CD8-positive, alpha-beta memory T cell (primary cell): Measurements from ENCODE around the gene TFDP1. TPM values are rescaled to one million over a fixed set of nuclear protein-coding genes. Genes with fewer than 3 reads are reported as not detected.

Experiments
- CTCF ChIA-PET: fragments of 350-600 bp; sonication (Branson Sonifier 250); formaldehyde crosslinking; loops from one replicate; lab custom pipeline; 2021; ENCODE audit warnings: antibody characterized with exemption; lab: Charles Lee
- POLR2A ChIA-PET: fragments of 350-600 bp; sonication (Branson Sonifier 250); formaldehyde crosslinking; loops from one replicate; lab custom pipeline; 2021; ENCODE audit warnings: antibody characterized with exemption; lab: Charles Lee
- DNase-seq, 5 donors: peaks; one replicate each; pipeline versions ENCODE4 v3.0.0 to v3.0.0-alpha.2; 2020 to 2022; ENCODE audit warnings: mixed read lengths in 1 of 5
- H3K27ac ChIP-seq: one replicate; pipeline ENCODE4 v1.7.0; 2013; ENCODE audit warnings: low read depth, mild to moderate bottlenecking, low read length, moderate library complexity
- H3K27me3 ChIP-seq: 2 replicates; pipeline ENCODE4 v1.7.0; 2013; ENCODE audit warnings: low read length, mild to moderate bottlenecking; ENCODE audit not compliant: insufficient read depth, poor library complexity, severe bottlenecking
- H3K36me3 ChIP-seq: 2 replicates; pipeline ENCODE4 v1.7.0; 2013; ENCODE audit warnings: mild to moderate bottlenecking, low read length, moderate library complexity; ENCODE audit not compliant: insufficient read depth
- H3K4me1 ChIP-seq: 2 replicates; pipeline ENCODE4 v1.7.0; 2013; ENCODE audit warnings: mild to moderate bottlenecking, low read length, moderate library complexity; ENCODE audit not compliant: insufficient read depth
- H3K4me3 ChIP-seq: 2 replicates; pipeline ENCODE4 v1.7.0; 2013; ENCODE audit warnings: mild to moderate bottlenecking, low read length
- H3K9me3 ChIP-seq: 2 replicates; pipeline ENCODE4 v1.7.0; 2013; ENCODE audit warnings: mild to moderate bottlenecking, low read length
- H3K27ac Mint-ChIP-seq, 8 donors: one replicate each; pipeline ENCODE4 v1.8.0; 2020 to 2021; ENCODE audit warnings: mixed read lengths in 8 of 8, mild to moderate bottlenecking in 6 of 8, inconsistent platforms in 3 of 8, moderate library complexity in 3 of 8
- H3K27me3 Mint-ChIP-seq, 2 donors: one replicate each; pipeline ENCODE4 v1.8.0; 2020 to 2021; ENCODE audit warnings: mixed read lengths in 2 of 2, mild to moderate bottlenecking in 1 of 2, moderate library complexity in 1 of 2
- H3K36me3 Mint-ChIP-seq, 3 donors: one replicate each; pipeline ENCODE4 v1.8.0; 2020 to 2021; ENCODE audit warnings: mixed read lengths in 3 of 3, inconsistent platforms in 1 of 3, mild to moderate bottlenecking in 1 of 3
- H3K4me1 Mint-ChIP-seq, 3 donors: one replicate each; pipeline ENCODE4 v1.8.0; 2020 to 2021; ENCODE audit warnings: mixed read lengths in 3 of 3, inconsistent platforms in 1 of 3, mild to moderate bottlenecking in 1 of 3
- H3K4me3 Mint-ChIP-seq, 7 donors: one replicate each; pipeline ENCODE4 v1.8.0; 2020 to 2021; ENCODE audit warnings: mixed read lengths in 7 of 7, mild to moderate bottlenecking in 6 of 7, moderate library complexity in 4 of 7, inconsistent platforms in 2 of 7
- H3K9me3 Mint-ChIP-seq, 5 donors: one replicate each; pipeline ENCODE4 v1.8.0; 2020 to 2022; ENCODE audit warnings: mixed read lengths in 5 of 5, mild to moderate bottlenecking in 3 of 5, moderate library complexity in 2 of 5, inconsistent platforms in 1 of 5
- polyA plus RNA-seq: library from polyadenylated mRNA; unstranded; fragments of 300-500 nt; fragmentation: Illumina TruSeq; gene quantifications from one replicate; pipeline ENCODE4 v1.2.3, GENCODE V29; 2021
- total RNA-seq, 2 experiments: library from RNA; stranded (reverse); gene quantifications; one replicate each; pipeline ENCODE4 v1.2.3, GENCODE V29; 2021

Gene TFDP1
- total and polyA plus RNA-seq, 3 experiments from 2014 or later = 59.6 to 184 (median 176) TPM

GRCh38 chr13:113546571-113547237, 37.8 kb upstream of the TFDP1 start:
- DNase-seq = peak in 1 of 5 donors; percentile 6
- Mint-ChIP-seq H3K4me3 (no peak overlapping the region), H3K4me1 (peaks cover 0 to 9% (median 5%) of the 10 kb centered on the region in 3 donors), H3K36me3 (peaks cover 3 to 43% (median 5%) of the 10 kb centered on the region in 3 donors), H3K27ac (no peak overlapping the region), H3K27me3 (no peaks in the 10 kb centered on the region), H3K9me3 (no peaks in the 10 kb centered on the region)
- ChIA-PET CTCF (no interaction called here), POLR2A (no interaction called here)
- Histone ChIP-seq H3K36me3 (no peaks in the 10 kb centered on the region), H3K9me3 (no peaks in the 10 kb centered on the region), H3K27ac (no peak overlapping the region), H3K4me3 (no peak overlapping the region), H3K27me3 (no peaks in the 10 kb centered on the region), H3K4me1 (no peaks in the 10 kb centered on the region)

- Histone ChIP-seq H3K27ac (no peak overlapping the region), H3K4me3 (no peak overlapping the region), H3K36me3 (no peaks in the 10 kb centered on the region), H3K4me1 (no peaks in the 10 kb centered on the region), H3K9me3 (no peaks in the 10 kb centered on the region), H3K27me3 (no peaks in the 10 kb centered on the region)
- ChIA-PET CTCF (no interaction called here), POLR2A (no interaction called here)
- no peaks in the 10 kb centered on the region for H3K9me3 Mint-ChIP-seq
- DNase-seq = peak in 1 of 5 donors; percentile 41
- peaks cover 0 to 9% (median 5%) of the 10 kb centered on the region in 3 donors for H3K4me1 Mint-ChIP-seq
- H3K36me3 Mint-ChIP-seq = peaks cover 3 to 50% (median 5%) of the 10 kb centered on the region in 3 donors
- no peak overlapping the region for H3K4me3 Mint-ChIP-seq
- peak overlapping the region in 1 of 8 donors; percentile 42 for H3K27ac Mint-ChIP-seq
- H3K27me3 Mint-ChIP-seq = no peaks in the 10 kb centered on the region
Observed at GRCh38 chr13:113547238-113547971, 37.1 kb upstream of the TFDP1 start.

- H3K4me3 ChIP-seq = no peak overlapping the region
- ChIA-PET POLR2A (no interaction called here), CTCF (no interaction called here)
- no peak overlapping the region for H3K27ac ChIP-seq
- no peaks in the 10 kb centered on the region for H3K27me3 ChIP-seq
- H3K36me3 ChIP-seq = no peaks in the 10 kb centered on the region
- peak in 1 of 5 donors; percentile 22 for DNase-seq
- Mint-ChIP-seq H3K27ac (no peak overlapping the region), H3K4me1 (peaks cover 0 to 9% (median 5%) of the 10 kb centered on the region in 3 donors), H3K36me3 (peaks cover 6 to 58% (median 9%) of the 10 kb centered on the region in 3 donors), H3K27me3 (no peaks in the 10 kb centered on the region), H3K9me3 (no peaks in the 10 kb centered on the region), H3K4me3 (no peak overlapping the region)
- H3K9me3 ChIP-seq = no peaks in the 10 kb centered on the region
- no peaks in the 10 kb centered on the region for H3K4me1 ChIP-seq
Observed at GRCh38 chr13:113548171-113548641, 36.3 kb upstream of the TFDP1 start.

- peak in 1 of 5 donors; percentile 17 for DNase-seq
- ChIA-PET POLR2A (no interaction called here), CTCF (no interaction called here)
- H3K36me3 ChIP-seq = no peaks in the 10 kb centered on the region
- no peak overlapping the region for H3K27ac ChIP-seq
- no peaks in the 10 kb centered on the region for H3K27me3 ChIP-seq
- Mint-ChIP-seq H3K9me3 (no peaks in the 10 kb centered on the region), H3K36me3 (peaks cover 6 to 57% (median 8%) of the 10 kb centered on the region in 3 donors), H3K4me3 (no peak overlapping the region), H3K27me3 (no peaks in the 10 kb centered on the region), H3K27ac (no peak overlapping the region), H3K4me1 (peaks cover 0 to 3% (median 0%) of the 10 kb centered on the region in 3 donors)
- no peaks in the 10 kb centered on the region for H3K4me1 ChIP-seq
- no peak overlapping the region for H3K4me3 ChIP-seq
- no peaks in the 10 kb centered on the region for H3K9me3 ChIP-seq
Observed at GRCh38 chr13:113548778-113549621, 35.6 kb upstream of the TFDP1 start.

GRCh38 chr13:113550453-113550852, 34.1 kb upstream of the TFDP1 start:
- no peak overlapping the region for H3K27ac ChIP-seq
- Mint-ChIP-seq H3K9me3 (no peaks in the 10 kb centered on the region), H3K27me3 (no peaks in the 10 kb centered on the region), H3K4me1 (no peaks in the 10 kb centered on the region), H3K36me3 (peaks cover 6 to 55% (median 8%) of the 10 kb centered on the region in 3 donors), H3K27ac (no peak overlapping the region), H3K4me3 (no peak overlapping the region)
- peak in 1 of 5 donors; percentile 14 for DNase-seq
- H3K36me3 ChIP-seq = no peaks in the 10 kb centered on the region
- H3K4me3 ChIP-seq = no peak overlapping the region
- ChIA-PET POLR2A (no interaction called here), CTCF (no interaction called here)
- no peaks in the 10 kb centered on the region for H3K27me3 ChIP-seq
- H3K9me3 ChIP-seq = no peaks in the 10 kb centered on the region
- no peaks in the 10 kb centered on the region for H3K4me1 ChIP-seq

- POLR2A ChIA-PET = no interaction called here
- Mint-ChIP-seq H3K4me3 (no peak overlapping the region), H3K36me3 (peaks cover 6 to 54% (median 9%) of the 10 kb centered on the region in 3 donors), H3K9me3 (no peaks in the 10 kb centered on the region), H3K27ac (peak overlapping the region in 2 of 8 donors; percentile 15 to 33), H3K4me1 (no peaks in the 10 kb centered on the region), H3K27me3 (no peaks in the 10 kb centered on the region)
- Histone ChIP-seq H3K9me3 (no peaks in the 10 kb centered on the region), H3K27ac (no peak overlapping the region), H3K36me3 (no peaks in the 10 kb centered on the region), H3K4me3 (no peak overlapping the region), H3K4me1 (no peaks in the 10 kb centered on the region), H3K27me3 (no peaks in the 10 kb centered on the region)
- CTCF ChIA-PET = no interaction called here
- DNase-seq = peak in 1 of 5 donors; percentile 27
Observed at GRCh38 chr13:113551081-113552000, 33.2 kb upstream of the TFDP1 start.

GRCh38 chr13:113552079-113552478, 32.5 kb upstream of the TFDP1 start:
- Histone ChIP-seq H3K27me3 (no peaks in the 10 kb centered on the region), H3K9me3 (no peaks in the 10 kb centered on the region), H3K4me1 (no peaks in the 10 kb centered on the region), H3K27ac (no peak overlapping the region), H3K36me3 (no peaks in the 10 kb centered on the region), H3K4me3 (no peak overlapping the region)
- ChIA-PET POLR2A (no interaction called here), CTCF (no interaction called here)
- Mint-ChIP-seq H3K36me3 (peaks cover 6 to 52% (median 10%) of the 10 kb centered on the region in 3 donors), H3K27ac (no peak overlapping the region), H3K4me1 (no peaks in the 10 kb centered on the region), H3K9me3 (no peaks in the 10 kb centered on the region), H3K27me3 (no peaks in the 10 kb centered on the region), H3K4me3 (no peak overlapping the region)
- DNase-seq = peak in 1 of 5 donors; percentile 35
